T-helper 1 cell treated with Interleukin-12 subunit alpha and Interleukin-12 subunit beta and Interleukin-4 antibody, amounts not matched to agents 30 ng/mL and 1 ng/mL, for 36 hours (primary cell): ENCODE results near the gene WBP2. TPM values are rescaled to one million over a fixed set of nuclear protein-coding genes. Genes with fewer than 3 reads are reported as not detected.
"Not testable (repeated sequence)": the region's sequence is repeated elsewhere in the genome, so short reads cannot be mapped to it uniquely, and the experiment has no call there.

Source experiments
- intact Hi-C: fragments of 100-400 bp; cut with micrococcal nuclease; formaldehyde crosslinking; loops from one replicate; pipeline ENCODE4 v1.15.1; 2024
- total RNA-seq: library from RNA; stranded (reverse); gene quantifications from 2 replicates; pipeline ENCODE4 v1.2.3, GENCODE V29; 2022

The WBP2 gene
- total RNA-seq, 1 donor from 2014 or later = 90.1 TPM

DNA sequence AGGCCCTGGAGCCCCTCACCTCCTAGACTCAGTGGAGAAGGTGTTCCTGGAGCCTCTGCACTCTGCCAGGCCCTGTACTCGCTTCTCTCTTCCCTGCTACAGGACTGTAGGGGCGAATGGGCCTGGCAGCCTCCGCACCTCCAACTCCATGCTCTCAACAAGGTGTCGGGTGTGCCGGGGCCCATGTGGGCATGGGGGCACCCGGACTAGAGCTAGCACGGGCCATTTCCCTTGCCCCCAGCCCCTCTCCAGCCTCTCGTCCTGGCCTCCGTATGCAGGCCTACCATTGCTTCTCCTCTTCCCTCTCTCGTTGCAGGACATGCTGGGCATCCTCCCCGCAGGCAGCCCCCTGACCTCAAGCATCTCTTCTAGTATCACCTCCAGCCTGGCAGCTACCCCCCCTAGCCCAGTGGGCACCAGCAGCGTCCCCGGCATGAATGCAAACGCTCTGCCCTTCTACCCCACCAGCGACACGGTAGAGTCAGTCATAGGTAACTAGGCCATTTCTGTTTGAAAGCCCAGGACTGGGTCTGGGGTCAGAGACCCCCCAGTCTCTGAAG, 36.7 kb downstream of the WBP2 start:
- intact Hi-C loops = no loop called here

DNA sequence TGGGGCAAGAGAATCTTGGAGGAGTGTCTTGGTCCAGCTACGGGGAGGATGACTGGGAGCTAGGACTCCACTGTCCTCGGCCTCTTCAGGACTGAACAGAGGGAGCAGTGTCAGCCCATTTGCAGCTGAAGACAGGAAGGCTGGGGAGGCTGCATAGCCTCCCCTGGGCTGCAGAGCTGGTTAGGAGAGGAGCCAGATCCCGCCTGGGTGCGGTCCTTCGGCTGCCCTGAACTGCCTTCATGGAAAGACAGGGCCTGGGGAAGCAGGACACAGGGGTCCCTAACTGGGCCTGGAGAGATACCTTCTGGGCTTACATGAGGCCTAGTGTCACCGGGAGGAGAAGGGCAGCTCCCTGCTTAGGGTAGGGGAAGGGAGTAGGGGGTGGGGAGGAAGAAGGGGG, 37.6 kb downstream of the WBP2 start:
- intact Hi-C loops = no loop called here

DNA sequence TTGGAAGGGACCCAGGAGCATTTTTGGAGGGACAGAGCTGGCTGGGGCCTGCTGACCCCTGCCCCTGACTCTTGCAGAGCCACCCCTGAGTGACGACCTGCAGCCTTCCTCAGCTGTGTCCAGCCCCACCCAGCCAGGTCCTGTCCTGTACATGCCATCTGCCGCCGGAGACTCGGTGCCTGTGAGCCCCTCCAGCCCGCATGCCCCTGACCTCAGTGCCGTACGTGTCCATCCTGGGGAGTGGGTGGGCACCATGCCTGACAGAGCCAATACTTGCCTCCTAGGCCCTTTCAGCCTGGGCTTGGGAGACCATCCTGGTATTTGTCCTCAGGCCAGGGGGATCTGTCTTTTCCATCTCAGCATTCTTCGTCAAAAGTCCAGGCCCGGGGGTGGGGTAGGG, 38.4 kb downstream of the WBP2 start:
- intact Hi-C loops = no loop called here

DNA sequence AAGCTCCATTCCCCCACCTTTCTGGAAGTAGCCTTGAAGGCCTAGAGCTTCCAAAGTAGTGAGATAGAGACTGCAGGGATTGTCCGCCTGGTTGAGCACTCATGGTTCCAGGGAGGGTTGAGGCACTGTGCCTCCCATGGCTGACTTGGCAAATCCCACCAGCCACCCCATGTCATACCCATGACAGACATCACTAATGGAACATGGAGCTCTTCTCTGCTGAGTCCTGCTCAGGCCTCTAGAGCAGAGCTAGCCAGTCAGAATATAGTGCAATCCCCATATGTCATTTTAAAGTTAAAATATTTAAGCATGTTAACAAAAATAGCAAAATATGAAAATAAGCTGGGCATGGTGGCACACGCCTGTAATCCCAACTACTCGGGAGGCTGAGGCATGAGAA, 39.7 kb downstream of the WBP2 start:
- intact Hi-C loops = no loop called here

DNA sequence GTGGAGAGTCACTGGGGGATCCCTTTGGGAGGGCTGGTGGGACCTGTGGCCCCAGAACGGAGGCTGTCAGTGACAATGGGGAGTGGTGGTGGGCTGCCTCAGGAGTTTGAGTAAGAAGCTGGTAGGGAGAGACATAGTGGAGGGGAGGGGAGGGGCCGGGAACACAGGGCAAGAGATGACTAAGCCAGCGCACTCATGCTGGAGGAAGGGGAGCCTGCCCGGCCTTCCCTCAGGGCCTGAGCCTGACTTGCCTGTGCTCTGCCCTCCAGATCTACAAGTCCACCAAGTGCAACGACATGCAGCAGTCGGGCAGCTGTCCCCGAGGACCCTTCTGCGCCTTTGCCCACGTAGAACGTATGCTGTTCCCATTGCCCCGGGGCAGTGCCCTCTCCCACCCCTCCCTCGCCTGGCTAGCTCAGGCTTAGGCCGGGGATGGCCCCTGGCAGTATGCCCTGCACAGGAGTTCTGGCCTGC, 40.2 kb downstream of the WBP2 start:
- intact Hi-C loops = no loop called here

DNA sequence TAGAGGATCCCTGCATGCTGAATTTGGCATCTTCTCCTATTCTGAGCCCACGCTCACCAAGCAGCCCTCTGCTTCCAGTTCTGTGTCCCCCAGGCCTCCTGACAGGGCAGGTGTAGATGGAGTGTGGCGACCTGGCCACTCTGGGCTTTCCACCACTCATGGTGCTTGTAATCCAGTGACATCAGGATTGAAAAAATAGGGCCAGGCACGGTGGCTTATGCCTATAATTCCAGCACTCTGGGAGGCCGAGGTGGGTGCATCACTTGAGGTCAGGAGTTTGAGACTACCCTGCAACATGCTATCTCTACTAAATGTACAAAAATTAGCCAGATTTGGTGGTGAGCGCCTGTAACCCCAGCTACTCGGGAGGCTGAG, 41.1 kb downstream of the WBP2 start:
- intact Hi-C loops = no loop called here

DNA sequence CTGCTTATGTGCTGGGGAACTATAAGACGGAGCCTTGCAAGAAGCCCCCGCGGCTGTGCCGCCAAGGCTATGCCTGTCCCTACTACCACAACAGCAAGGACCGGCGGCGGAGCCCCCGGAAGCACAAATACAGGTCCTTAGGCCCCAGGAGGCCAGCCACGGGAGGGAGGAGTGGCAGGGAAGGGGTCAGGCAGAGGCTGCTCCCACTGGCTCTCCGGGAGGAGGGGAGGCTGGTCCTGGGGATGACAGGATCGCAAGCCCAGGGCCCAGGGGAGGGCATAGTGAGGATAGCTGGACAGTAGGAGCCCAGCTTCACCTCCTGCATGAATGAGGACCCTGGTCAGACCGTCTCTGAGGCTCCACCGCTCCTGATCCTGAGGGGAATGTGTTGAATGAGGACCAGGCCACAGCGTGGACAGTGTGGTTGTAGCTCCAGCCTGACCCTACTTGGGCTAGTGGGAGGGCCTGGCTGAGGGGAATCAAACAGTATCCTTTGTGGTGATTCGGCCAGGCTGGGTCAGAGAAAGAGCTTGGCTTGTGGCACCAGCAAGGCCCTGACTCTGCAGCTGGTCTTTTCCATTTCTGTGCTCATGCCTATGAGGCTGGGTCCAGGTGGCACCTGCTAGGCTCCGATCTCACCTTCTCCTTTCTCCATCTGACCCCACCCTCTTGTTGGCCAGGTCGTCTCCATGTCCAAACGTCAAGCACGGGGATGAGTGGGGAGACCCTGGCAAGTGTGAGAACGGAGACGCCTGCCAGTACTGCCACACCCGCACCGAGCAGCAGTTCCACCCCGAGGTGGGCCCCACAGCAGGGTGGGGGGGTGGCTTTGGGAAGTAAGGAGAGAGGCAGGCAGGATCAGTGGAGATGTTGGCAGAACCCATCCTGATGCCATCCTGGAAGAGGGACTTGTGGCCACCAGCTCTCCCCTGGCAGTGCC, 41.8 kb downstream of the WBP2 start:
- intact Hi-C loops = no loop called here

DNA sequence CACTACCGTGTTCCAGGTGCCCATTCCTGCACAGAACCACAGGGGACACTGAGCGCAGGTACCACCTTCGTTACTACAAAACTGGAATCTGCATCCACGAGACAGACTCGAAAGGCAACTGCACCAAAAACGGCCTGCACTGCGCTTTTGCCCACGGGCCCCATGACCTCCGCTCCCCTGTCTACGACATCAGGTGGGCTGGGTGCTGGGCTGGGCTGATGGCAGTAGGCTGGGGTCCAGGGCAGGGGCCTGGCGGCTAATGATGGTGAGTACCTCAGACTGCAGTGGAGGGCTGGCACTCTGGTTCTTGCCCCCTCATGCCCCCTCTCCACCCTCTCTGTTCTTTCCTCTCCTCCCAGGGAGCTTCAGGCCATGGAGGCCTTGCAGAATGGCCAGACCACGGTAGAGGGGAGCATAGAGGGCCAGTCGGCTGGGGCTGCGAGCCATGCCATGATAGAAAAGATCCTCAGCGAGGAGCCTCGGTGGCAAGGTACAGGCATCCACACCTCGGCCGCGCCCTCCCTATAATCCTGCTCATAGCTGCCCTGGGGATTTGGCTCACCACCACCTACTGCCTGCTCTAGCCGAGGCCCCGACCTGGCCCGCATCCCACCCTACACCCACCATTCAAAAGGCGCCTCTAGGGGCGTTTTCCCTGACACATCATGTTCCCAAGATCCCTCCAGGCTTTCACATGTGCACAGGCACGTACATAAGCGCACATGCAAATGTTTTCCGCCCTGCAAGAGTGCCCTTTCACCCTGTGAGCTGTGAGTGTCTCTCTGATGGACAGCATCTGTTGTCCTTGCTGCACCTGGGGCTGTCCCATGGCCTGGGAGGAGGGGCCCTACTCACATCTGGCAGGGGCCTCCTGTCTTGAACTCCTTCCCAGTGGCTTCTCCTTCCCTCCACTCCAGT, 42.8 kb downstream of the WBP2 start:
- intact Hi-C loops = no loop called here

DNA sequence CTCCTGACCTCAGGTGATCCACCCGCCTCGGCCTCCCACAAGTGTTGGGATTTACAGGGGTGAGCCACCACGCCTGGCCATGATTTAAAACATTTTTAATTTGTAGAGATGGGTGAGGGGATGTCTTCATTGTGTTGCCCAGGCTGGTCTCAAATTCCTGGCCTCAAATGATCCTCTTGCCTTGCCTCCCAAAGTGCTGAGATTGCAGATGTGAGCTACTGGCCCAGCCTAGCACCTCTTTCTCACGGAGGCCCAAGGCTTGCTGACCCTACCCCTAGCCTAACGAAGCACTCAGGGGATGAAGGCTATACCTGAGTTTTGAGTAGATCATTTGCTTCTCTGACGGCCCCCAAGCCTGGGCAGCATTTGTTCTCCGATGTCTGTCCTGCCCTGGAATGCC, 44.0 kb downstream of the WBP2 start:
- intact Hi-C loops = no loop called here

DNA sequence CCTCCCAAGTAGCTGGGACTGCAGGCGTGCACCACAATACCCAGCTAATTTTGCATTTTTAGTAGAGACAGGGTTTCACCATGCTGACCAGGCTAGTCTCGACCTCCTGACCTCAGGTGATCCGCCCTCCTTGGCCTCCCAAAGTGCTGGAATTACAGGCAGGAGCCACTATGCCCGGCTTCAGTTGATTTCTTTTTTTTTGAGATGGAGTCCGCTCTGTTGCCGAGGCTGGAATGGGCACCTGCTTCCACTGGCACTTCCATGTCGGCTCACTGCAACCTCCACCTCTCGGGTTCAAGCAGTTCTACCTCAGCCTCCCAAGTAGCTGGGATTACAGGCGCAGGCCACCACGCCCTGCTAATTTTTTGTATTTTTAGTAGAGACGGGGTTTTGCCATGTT, 44.4 kb downstream of the WBP2 start:
- intact Hi-C loops = not testable (repeated sequence)

DNA sequence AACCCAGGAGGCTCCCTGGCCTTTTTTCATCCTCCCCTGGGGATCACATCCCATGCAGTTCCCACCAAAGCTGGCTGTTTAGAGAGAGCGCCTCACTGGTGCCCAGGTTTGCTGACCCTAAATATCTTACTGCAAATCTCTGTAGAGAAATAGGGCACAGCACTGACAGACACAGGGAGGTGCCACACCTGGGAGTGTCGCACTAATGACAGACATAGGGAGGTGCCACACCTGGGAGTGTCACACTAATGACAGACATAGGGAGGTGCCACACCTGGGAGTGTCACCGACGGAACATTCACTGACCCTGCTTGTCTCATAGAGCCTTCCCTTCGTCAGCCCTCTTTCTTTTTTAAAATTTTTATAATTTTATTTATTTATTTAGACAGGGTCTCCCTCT, 44.9 kb downstream of the WBP2 start:
- intact Hi-C loops = no loop called here

DNA sequence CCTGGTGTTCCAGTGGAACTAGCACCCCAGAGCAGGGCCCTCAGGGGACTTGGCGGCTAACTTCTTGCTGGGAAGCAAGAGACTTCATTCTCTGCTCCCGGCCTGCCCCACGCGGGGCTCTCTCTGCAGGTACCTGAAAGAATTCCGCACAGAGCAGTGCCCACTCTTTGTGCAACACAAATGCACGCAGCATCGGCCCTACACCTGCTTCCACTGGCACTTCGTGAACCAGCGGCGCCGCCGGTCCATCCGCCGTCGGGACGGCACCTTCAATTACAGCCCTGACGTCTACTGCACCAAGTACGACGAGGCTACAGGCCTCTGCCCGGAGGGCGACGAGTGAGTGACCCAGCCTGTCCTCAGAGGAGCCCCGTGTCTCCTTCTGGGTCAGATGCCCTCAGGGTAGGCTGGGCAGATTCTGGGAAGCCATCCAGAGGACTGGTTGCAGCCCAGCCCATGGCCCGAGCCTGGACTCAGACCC, 45.5 kb downstream of the WBP2 start:
- intact Hi-C loops = no loop called here

DNA sequence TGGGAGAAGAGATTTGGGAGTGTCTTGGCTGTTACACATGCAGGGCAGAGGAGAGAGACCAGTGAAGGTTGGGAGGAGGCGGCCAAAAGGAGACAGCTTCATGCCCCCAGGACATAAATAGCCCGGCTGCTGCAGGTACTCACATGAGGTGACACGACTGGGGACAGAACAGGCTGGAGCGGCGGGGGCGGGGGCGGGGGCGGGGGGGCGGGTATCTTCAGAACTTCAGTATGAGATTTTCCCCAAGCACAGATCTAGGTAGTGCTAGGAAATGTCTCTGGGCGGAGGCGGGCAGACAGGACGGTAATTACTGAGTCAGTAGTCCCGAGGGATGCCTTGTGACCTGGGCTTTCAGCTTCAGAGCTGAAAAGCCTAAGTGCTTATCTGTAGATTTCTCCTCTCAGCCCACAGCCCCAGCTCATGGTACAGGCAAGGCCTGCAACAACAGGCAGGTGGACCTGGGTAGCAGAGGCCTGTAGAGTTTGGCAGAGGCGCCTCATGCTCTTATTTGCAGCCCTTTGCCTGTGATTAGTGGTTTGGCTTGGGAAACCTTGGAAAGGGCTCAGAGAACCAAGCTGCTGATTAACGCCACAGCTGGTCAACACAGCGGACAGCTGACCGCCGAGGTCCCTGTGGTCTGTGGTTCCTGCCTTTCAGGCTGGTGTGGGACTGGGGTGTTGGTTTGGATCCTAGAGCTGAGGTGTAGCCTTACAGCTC, 46.1 kb downstream of the WBP2 start:
- intact Hi-C loops = no loop called here

DNA sequence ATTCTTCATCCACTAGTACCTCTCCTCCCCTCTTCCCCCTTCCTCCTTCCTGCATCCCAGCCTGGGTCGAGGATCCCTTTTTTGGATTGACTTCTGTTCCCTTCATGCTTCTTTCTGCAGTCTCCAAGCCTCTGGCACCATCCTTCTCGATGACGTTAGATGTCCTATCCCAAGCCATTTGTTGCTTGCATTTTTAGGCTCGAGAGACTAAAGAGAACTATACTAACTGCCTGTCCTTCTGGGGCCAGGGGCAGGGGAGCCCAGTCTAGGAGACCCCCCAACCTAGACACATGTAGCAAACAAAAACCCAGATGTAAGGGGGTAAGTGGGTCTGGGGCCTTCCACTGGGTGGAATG, 46.6 kb downstream of the WBP2 start:
- intact Hi-C loops = no loop called here

DNA sequence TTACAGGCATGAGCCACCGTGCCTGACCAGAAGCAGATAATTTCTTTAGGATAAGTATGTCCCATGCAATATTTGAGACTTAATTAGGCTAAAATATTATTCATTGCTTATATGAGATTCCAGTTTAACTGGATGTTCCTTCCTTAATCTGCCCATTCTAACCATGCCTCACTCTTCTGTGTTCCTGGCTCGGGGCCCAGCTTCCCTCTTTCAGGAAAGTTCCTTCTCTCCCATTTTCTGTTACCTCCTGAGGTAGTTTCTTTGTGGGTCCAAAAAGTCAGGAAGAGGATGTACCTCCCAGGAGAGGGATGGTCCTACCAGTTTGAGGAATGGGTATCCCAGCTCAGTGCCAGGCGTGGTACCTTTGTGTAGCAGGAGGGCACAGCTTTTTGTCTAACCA, 47.3 kb downstream of the WBP2 start:
- intact Hi-C loops = no loop called here

DNA sequence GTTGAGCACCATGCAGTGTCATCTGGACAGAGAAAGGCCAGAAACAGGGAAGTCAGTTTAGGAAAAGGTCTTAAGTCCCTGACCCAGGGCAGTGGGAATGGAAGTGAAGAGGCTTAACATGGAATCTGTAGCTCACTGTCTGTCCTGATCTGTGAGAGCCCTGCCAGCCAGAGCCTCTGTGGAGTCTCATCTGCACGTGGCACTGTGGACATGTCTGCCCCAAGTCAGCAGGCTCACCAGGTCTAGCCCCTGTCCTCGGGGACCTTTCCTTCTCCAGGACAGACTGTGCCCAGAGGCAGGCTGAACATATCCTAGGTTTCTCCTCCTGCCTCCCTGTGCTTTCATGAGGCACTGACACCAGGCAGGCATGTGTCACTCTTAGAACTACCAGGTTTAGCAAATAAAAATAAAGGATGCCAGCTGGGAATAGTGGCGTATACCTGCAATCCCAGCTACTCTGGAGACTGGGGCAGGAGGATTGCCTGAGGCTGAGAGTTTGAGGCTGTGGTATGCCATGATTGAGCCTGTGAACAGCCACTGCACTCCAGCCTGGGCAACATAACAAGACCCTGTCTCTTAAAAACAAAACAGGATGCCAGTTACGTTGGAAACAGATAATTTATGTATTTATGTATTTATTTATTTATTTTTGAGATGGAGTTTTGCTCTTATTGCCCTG, 48.2 kb downstream of the WBP2 start:
- intact Hi-C loops = no loop called here

DNA sequence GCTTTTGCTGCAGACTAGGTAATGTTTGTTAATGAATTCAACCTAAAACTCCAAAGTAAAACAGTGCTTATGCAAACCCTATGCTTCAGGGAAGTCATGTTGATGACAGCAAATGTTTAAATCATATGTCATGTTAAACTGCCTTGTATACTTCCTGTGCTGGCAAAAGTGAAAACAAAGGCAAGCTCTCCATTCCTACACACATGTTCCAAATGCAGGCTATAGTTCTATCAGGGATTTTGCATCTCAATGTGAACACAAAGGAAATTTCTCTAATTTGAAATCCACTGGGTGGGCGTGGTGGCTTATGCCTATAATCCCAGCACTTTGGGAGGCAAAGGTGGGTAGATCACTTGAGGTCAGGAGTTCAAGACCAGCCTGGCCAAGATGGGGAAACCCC, 51.3 kb downstream of the WBP2 start:
- intact Hi-C loops = no loop called here

DNA sequence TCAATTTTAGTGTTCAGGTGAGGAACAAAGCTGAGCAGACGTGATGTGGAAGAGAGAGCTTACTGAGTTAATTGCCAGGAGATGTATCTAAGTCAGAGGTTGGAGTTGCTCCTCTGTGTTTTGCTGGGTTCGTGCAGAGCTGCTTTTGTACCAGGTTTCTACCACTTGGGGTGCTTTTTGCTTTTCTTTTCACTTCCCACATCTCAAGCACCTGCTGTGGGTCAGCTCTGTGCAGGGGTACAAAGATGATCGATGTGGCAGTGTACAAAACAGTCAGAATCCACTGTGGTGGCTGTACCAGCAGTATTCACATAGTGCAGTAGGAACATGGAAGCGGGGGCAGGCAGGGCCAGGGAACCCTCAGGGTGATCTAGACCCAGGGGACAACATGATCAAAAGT, 55.7 kb downstream of the WBP2 start:
- intact Hi-C loops = no loop called here

DNA sequence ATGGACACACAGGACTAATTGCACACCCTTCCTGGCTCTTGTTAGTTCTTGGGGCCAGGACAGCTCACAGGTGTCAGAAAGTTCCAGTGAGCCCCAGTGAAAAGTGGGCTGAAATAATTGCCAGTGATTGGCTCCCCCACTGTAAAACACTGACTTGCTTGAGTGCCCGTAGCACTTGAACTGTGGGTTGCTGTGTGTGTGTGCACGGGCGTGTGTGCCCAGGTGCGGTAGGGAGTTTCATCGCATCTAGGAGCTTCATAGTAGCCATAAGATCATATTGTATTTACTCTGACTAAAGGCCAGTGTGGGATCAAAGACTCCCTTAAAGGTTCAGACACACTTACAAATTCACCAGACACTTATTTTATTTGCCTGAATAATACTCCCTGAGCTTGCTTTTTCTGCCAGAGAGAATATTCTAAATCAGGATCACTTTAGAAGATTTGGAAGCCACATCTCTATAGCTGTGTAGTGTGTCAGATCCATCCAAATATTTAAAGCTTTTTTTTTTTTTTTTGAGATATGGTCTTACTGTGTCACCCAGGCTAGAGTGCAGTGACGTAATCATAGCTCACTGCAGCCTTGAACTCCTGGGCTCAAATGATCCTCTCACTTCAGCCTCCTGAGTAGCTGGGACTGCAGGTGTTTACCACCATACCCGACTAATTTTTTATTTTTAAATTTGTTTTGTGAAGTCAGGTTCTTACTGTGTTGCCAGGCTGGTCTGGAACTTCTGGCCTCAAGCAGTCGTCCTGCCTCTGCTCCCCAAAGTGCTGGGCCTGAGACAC, 59.1 kb downstream of the WBP2 start:
- intact Hi-C loops = no loop called here
